ENCODE measurements around the gene ATP2C2. TPM values are rescaled to one million over a fixed set of nuclear protein-coding genes. Genes with fewer than 3 reads are reported as not detected.

ATP2C2 gene
- polyA plus RNA-seq, 1 of the 3 experiments (the other 2 are of a cell fraction): 0.33 TPM

DNA sequence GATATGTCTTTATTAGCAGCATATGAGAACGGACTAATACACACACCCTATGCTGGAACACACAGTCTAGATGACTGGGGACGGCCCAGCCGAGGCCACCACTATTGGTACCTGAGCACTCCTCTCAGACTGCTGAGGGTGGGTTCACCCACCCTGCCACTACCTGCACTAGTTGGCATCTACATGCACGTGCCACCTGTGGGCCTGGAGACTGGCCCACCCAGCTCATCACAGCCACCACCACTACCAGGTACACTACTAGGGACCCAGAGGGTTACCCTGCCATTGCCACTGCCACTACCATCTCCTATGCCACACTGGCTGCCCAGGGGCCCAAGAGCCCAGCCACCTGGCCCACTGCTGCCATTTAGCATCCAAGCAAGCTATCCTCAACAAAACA, 103.6 kb downstream of the ATP2C2 start:
- ChIA-PET POLR2A (no interaction called here), CTCF (interaction anchor here (3.2 kb wide), 1 partner anchor 12 kb away, joined by 12 read pairs; no protein-coding TSS in a partner anchor)
- H3K27me3 ChIP-seq (ENCODE audit: insufficient read depth): no peaks in the 10 kb centered on the region

More for the DNA sequence above, 103.6 kb downstream of the ATP2C2 start:
- peaks cover 10 to 30% of the 10 kb centered on the region in 2 experiments for H3K36me3 ChIP-seq (replicated peaks in 1 of 2; ENCODE audit: control insufficient read depth in 1 of 2, insufficient read depth in 2 of 2, low read length in 1 of 2)
- no peak overlapping the region for H2AFZ ChIP-seq (ENCODE audit: low read depth)
- no peak overlapping the region for H3K4me2 ChIP-seq
- H3K9ac ChIP-seq: no peak overlapping the region
- H3K9me2 ChIP-seq: no peaks in the 10 kb centered on the region
- H3F3A ChIP-seq (replicated peaks; ENCODE audit: insufficient read depth): no peaks in the 10 kb centered on the region
- H3K79me2 ChIP-seq (ENCODE audit: insufficient read depth): peaks cover 26% of the 10 kb centered on the region
- no peaks in the 10 kb centered on the region for H3K4me1 ChIP-seq (ENCODE audit: control insufficient read depth in 1 of 2, insufficient read depth in 2 of 2, low read depth in 1 of 2, low read length in 1 of 2)
- H3K9me3 ChIP-seq: no peaks in the 10 kb centered on the region; the same call in 1 of the 2 replicates
- no peak for DNase-seq
- H3K27ac ChIP-seq (ENCODE audit: low read depth in 2 of 2, low read length in 1 of 2): no peak overlapping the region
- no peak overlapping the region for H3K4me3 ChIP-seq (ENCODE audit: low read depth in 2 of 2, low read length in 1 of 2)
- TF ChIP-seq RCOR1 (IDR thresholded peaks at IDR 0.05; ENCODE audit: low read length) (no peak), GATA2 (CRISPR knock-in tag; IDR thresholded peaks at IDR 0.05) (no peak), CTCF (IDR thresholded peaks at IDR 0.05) (no peak), REST (IDR thresholded peaks at IDR 0.05; ENCODE audit: low read depth, low read length) (no peak), FOSL2 (IDR thresholded peaks at IDR 0.05; ENCODE audit: borderline replicate concordance, low read depth) (no peak), FOXM1 (IDR thresholded peaks at IDR 0.05; ENCODE audit: low read depth) (no peak), MXI1 (IDR thresholded peaks at IDR 0.05; ENCODE audit: low read depth, low read length) (no peak), JUND (IDR thresholded peaks at IDR 0.05) (no peak), NRF1 (IDR thresholded peaks at IDR 0.05; ENCODE audit: low read depth, low read length) (no peak), MEF2A (IDR thresholded peaks at IDR 0.05; ENCODE audit: borderline replicate concordance, low read depth) (no peak), EZH2phosphoT487 (IDR thresholded peaks at IDR 0.05; ENCODE audit: borderline replicate concordance, low read depth) (no peak), RFX5 (IDR thresholded peaks at IDR 0.05; ENCODE audit: low read length) (no peak), TEAD4 (IDR thresholded peaks at IDR 0.05; ENCODE audit: borderline replicate concordance, insufficient read depth) (no peak), SMC3 (IDR thresholded peaks at IDR 0.05; ENCODE audit: low read depth, low read length) (no peak), TCF12 (IDR thresholded peaks at IDR 0.05) (no peak), ELF1 (IDR thresholded peaks at IDR 0.05) (no peak)
- TF ChIP-seq, protein P1, sequence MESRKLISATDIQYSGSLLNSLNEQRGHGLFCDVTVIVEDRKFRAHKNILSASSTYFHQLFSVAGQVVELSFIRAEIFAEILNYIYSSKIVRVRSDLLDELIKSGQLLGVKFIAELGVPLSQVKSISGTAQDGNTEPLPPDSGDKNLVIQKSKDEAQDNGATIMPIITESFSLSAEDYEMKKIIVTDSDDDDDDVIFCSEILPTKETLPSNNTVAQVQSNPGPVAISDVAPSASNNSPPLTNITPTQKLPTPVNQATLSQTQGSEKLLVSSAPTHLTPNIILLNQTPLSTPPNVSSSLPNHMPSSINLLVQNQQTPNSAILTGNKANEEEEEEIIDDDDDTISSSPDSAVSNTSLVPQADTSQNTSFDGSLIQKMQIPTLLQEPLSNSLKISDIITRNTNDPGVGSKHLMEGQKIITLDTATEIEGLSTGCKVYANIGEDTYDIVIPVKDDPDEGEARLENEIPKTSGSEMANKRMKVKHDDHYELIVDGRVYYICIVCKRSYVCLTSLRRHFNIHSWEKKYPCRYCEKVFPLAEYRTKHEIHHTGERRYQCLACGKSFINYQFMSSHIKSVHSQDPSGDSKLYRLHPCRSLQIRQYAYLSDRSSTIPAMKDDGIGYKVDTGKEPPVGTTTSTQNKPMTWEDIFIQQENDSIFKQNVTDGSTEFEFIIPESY (IDR thresholded peaks at IDR 0.05; ENCODE audit: borderline replicate concordance, low read depth): no peak
- TF ChIP-seq, protein P2, sequence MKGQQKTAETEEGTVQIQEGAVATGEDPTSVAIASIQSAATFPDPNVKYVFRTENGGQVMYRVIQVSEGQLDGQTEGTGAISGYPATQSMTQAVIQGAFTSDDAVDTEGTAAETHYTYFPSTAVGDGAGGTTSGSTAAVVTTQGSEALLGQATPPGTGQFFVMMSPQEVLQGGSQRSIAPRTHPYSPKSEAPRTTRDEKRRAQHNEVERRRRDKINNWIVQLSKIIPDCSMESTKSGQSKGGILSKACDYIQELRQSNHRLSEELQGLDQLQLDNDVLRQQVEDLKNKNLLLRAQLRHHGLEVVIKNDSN (IDR thresholded peaks at IDR 0.05; ENCODE audit: borderline replicate concordance, low read depth): no peak
- WGBS (ENCODE audit: low lambda C conversion rate): 92% methylated on average over 4 of the region's 4 CpGs
- H4K20me1 ChIP-seq (ENCODE audit: insufficient read depth): no peaks in the 10 kb centered on the region

Measured in SK-N-SH (cell line).